Measurements from ENCODE around the gene CIZ1.

CIZ1 gene

DNA sequence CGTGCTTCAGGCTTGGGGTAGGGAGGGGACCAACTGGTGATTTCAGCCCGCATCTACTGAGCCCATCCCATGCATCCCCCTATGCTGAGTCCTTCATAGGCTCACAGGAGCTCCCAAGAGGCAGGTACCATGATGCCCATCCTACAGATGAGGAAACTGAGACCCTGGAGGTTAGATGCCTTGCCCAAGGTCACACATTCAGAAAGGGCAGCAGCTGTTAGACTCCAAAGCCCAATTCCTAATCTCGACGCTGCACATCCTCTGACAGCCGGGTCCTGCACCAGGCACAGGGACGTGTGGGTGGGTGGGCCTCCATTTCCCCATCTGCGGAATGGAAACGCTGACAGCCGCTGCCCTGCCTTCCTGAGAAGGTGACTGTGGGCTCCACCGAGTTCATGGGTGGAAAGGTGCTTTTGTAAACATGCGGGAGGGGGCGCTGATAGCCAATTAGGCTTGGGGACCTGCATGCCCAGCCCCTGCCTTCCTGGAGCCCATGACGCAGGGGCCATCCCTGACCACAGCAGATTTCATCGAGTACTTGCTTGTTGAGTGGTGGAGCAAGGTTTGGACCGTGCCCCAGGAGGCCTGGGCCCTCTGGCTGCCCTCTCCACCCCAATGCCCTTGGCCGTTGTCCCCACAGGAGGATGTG, 14.0 kb upstream of the CIZ1 start:
- no peak for DNase-seq (ENCODE audit: low read depth, low spot score)
- in situ Hi-C loops (cut with HindIII; ENCODE audit: low sequenced_read_pairs), result no loop called here
- no peak overlapping the region for H3K4me3 ChIP-seq (ENCODE audit: low read depth, low read length)
- TF ChIP-seq, protein P1, sequence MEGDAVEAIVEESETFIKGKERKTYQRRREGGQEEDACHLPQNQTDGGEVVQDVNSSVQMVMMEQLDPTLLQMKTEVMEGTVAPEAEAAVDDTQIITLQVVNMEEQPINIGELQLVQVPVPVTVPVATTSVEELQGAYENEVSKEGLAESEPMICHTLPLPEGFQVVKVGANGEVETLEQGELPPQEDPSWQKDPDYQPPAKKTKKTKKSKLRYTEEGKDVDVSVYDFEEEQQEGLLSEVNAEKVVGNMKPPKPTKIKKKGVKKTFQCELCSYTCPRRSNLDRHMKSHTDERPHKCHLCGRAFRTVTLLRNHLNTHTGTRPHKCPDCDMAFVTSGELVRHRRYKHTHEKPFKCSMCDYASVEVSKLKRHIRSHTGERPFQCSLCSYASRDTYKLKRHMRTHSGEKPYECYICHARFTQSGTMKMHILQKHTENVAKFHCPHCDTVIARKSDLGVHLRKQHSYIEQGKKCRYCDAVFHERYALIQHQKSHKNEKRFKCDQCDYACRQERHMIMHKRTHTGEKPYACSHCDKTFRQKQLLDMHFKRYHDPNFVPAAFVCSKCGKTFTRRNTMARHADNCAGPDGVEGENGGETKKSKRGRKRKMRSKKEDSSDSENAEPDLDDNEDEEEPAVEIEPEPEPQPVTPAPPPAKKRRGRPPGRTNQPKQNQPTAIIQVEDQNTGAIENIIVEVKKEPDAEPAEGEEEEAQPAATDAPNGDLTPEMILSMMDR (IDR thresholded peaks at IDR 0.05; ENCODE audit: low read depth, low read length), result no peak

DNA sequence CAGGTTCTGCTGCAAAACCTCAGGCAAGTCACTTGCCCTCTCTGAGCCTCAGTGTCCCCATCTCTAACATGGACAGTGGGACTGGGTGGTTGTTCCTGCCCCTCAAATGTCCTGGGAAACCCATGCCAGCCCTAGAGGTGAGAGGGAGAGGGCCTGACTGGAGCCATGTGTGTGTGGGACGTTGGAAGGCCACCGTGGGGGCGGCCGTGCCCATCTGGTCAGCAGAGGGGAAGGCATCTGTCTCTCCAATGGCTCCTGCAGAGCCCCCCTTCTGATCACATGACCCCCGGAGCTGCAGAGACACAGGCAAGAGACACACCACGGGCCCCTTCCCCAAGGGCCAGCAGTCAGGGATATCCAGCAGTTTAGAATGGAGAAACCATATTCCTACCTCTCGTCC, 13.5 kb upstream of the CIZ1 start:
- no peak overlapping the region for H3K4me3 ChIP-seq (ENCODE audit: low read depth, low read length)
- TF ChIP-seq, protein P1 (IDR thresholded peaks at IDR 0.05; ENCODE audit: low read depth, low read length), result no peak
- no peak for DNase-seq (ENCODE audit: low read depth, low spot score)
- in situ Hi-C loops (cut with HindIII; ENCODE audit: low sequenced_read_pairs), result no loop called here

DNA sequence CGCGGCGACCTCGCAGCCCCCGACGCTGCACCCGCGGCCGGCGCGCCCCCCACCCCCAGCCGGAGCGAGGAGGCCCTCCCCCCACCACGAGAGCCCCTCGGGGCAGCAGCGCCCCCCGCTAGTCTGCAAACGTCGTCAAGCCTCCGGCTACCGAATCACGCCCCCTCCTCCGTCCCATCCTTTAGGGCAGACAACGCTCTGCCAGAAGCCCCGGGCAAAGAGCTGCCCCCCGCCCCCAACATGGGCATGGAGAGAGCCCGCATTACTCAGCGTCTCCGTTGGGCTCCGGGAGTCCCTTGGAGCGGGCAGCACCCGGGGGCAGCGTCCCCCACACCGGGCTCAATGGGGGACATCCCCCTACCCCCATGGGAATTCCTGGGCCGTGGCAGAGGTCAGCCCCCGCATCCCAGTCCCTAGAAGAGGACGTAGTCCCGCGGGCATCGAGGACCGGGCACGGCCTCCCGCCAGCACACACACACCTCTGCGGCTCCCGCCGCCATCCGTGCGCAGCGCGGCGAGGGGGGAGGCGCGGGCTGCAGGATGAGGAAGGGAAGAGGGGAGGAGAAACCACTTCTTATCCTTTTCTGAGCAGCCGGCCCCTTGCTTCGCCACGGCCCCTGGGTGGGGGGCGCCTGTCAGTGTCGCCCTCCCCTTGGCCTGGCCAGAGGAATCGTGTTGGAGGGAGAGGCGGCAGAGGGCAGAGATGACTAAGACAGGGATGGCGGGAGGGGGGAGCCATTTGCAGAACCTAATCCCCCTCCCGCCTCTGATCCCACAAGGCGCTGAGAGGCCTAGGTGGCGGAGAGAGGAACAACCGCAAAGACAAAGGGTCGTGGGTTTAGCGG, 12.6 kb upstream of the CIZ1 start:
- peak; percentile 34 for DNase-seq (ENCODE audit: low read depth, low spot score)
- peak overlapping the region; percentile 66 for H3K4me3 ChIP-seq (ENCODE audit: low read depth, low read length)
- TF ChIP-seq, protein P1 (IDR thresholded peaks at IDR 0.05; ENCODE audit: low read depth, low read length), result no peak
- in situ Hi-C loops (cut with HindIII; ENCODE audit: low sequenced_read_pairs), result no loop called here

DNA sequence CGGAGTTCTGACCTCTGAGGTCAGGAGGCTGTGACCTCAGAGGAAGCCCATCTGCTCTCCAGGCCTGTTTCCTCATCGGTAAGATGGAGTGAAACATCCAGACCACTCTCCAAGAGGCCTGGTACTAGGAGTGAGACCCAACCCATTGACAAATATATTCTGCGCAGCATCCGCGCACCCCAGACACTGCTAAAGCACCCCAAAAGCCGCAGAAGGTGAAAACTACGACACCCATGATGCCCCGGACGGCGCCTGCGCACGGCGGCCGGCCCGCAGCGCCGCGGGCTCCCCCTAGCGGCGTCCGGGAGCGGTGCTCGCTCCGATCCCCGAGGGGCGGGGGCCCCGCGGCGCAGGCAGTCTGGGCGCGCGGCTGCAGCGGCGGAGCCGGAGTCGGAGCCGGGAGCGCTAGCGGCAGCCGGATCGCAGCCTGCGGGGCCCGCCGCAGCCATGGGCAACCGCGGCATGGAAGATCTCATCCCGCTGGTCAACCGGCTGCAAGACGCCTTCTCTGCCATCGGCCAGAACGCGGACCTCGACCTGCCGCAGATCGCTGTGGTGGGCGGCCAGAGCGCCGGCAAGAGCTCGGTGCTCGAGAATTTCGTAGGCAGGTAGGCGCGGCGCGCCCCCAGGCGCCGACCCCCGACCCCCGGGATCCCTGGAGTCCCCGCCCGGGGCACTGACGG, 11.8 kb upstream of the CIZ1 start, which contains the start of gene DNM1:
Gene DNM1 (plus strand): TSS at position 356 of the 683 bp plus-strand sequence. CDS start 92 bp downstream, at position 448.
- peak; percentile 44 for DNase-seq (ENCODE audit: low read depth, low spot score)
- in situ Hi-C loops (cut with HindIII; ENCODE audit: low sequenced_read_pairs), result no loop called here
- TF ChIP-seq, protein P1 (IDR thresholded peaks at IDR 0.05; ENCODE audit: low read depth, low read length), result peak; percentile 60
- peak within 1 kb of the TSS; percentile 66 for H3K4me3 ChIP-seq (ENCODE audit: low read depth, low read length)

DNA sequence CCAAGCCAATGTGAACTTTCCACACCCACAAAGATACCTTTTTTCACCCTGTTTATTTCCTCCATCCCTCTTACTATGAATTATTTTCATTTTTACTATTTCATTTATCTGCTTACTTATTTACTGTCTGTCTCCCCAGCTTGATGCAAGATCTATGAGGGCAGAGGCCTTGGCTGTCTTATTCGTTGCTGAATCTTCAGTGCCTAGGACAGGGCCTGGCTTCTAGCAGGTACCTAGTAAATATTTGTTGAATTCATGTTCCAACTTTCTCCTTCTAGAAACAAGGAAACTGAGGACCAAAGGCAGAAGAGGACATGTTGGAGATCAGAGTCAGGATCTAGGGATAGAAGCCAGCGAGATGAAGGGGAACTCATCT, 11.3 kb upstream of the CIZ1 start:
- in situ Hi-C loops (cut with HindIII; ENCODE audit: low sequenced_read_pairs), result no loop called here
- DNase-seq (ENCODE audit: low read depth, low spot score), result no peak
- H3K4me3 ChIP-seq (ENCODE audit: low read depth, low read length), result no peak overlapping the region
- TF ChIP-seq, protein P1 (IDR thresholded peaks at IDR 0.05; ENCODE audit: low read depth, low read length), result no peak

Measured in astrocyte of the spinal cord (primary cell).